HG02870 (cell line): ENCODE measurements around the gene SORCS1.
"Not testable (repeated sequence)": the region's sequence is repeated elsewhere in the genome, so short reads cannot be mapped to it uniquely, and the experiment has no call there.

Experiments
- ATAC-seq: cut with Tn5 transposase; IDR thresholded peaks from one replicate; pipeline ENCODE4 v1.9.1; 2021; ENCODE audit warnings: mild to moderate bottlenecking, moderate library complexity; ENCODE audit not compliant: unreplicated experiment

The SORCS1 gene

DNA sequence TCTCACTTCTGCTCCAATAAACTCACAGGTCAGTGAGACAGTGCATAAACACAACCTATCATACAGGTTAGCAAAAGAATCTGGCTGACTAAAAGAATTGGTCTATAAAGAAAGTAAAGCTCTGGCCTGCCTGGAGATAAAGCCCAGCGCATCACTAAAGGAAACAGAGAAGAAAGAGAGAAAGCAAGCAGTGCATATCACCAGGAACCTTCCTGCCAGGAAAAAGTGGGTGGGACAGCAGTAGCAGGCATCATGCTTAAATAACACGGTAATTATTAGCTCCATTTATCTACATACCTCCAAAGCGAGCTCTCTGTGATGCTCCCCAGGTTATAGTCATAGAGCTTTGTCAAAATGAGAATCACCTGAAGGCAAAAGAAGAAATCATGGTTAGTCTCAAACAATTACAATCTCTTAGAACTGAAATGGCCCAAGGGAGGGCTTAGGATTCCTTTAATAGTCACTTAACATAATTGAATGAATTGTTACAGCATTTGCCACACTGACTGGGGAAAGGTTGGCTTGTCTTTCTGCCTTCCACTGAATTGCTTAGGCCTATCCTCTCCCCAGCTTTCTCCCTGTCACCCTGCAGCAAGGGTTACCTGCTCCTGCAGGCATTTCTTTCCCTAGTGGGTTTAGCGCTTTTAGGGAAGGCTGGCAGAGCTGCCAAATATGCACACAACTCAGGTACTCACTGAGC is 208.1 kb downstream of the SORCS1 start:
- no peak for ATAC-seq

DNA sequence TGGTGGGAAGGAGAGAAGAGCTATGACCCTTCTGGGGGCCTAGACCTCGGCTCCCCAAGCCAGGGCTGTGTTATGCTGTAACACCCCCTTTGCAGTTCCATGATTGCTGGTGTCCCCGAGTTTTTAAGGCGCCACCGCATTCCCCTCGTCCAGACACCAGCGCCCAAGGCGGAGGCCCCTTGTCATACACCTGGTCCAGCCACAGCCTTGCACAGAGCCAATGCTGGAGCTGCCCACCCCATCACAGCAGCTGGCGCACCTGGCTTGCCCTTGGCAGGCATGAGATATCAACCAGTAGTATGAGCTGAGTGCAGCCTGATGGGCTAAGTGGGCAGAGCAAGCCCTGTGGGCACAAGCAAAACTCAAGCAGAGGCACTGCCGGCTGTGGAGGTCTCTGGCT is 209.4 kb downstream of the SORCS1 start:
- no peak for ATAC-seq

- no peak for ATAC-seq
Measured at GRCh38 chr10:106952033-106952432, 212.5 kb downstream of the SORCS1 start.

DNA sequence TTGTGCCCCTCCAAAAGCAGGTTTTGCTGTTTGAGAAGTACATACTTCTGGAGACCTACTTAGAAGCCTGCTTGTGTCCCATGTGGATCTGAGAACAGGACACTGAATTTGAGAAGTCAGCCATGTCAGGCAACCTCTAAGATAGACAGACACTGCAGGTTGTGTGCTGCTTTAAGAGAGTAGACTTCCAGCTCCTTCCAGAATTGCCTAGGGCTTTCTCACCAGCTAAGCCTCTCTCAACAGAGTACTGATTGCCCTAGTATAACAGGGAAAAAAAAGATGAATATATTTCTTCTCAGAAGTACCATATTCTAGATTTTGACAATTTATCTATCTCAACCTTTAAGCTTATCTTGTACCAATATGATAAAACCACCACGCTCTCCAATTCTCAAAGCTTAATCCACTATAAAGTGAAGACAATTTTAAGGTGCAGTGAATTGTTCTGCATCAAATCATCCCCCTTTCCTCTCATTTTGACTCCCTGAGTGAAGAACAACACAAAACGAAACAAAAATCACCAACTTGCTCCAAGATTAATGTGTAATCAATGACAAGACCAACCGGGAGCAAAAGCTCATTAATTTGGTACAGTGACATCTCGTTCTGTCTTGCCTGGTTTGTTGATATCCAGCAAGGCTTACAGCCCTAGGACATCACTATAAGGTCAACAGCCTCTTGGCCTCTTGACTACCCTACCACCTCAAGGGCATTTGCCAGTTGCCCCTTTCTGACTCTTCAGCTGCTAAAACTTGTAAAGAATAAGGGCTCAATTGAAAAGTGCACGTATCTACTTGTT is 214.6 kb downstream of the SORCS1 start:
- no peak for ATAC-seq

DNA sequence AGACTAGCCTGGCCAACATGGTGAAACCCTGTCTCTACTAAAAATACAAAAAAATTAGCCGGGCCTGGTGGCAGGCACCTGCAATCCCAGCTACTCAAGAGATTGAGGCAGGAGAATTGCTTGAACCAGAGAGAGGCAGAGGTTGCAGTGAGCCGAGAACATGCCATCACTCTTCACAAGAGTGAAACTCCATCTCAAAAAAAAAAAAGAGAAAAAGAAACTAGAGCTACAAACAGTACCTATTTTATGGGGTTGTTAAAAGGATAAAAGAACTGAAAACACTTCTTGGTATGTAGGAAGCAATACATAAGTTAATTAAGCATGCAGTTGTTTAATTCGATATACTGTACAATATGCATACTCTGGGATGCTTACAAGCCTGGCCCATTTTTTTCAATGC is 216.9 kb downstream of the SORCS1 start:
- peak; percentile 67 for ATAC-seq

GRCh38 chr10:106942035-106942662 is 222.4 kb downstream of the SORCS1 start:
- ATAC-seq, result no peak

DNA sequence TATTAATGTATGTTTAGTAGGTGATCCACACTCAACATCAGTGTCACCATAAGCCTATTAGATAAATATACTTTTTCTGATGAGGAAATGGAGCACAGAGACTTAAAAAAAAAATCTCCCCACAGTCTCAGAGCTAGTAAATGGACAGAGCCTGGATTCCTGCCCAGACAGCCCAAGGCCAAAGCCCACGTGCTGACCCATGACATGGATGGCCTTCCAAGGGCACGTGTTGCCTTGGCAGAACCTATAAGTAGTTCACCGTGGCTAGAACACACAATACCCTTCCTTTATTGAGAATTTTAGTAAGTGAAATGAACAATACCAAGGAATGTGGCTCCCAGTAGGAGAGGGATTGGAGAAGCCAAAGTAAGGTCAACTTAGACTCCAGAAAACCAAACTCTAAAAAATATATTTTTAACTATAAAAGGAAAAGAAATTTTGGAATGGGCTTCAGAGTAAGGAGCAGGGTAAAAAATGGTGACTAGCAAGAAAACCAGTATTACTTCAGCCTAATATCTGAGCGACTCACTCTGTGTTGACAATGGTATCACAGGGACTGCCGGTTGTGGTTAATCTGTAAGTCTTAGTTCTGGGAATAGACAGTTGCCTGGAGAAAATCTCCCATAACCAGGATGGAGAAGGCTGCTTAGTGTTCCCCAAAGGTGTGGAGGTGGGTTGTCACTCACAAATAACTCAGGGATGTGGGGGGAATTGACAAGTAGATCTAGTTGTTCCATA is 223.0 kb downstream of the SORCS1 start:
- no peak for ATAC-seq

GRCh38 chr10:106938513-106938912 is 226.0 kb downstream of the SORCS1 start:
- no peak for ATAC-seq

- peak; percentile 75 for ATAC-seq
Measured at GRCh38 chr10:106935978-106936451, 228.5 kb downstream of the SORCS1 start.

- no peak for ATAC-seq
Measured at GRCh38 chr10:106931853-106932249, 232.7 kb downstream of the SORCS1 start.

DNA sequence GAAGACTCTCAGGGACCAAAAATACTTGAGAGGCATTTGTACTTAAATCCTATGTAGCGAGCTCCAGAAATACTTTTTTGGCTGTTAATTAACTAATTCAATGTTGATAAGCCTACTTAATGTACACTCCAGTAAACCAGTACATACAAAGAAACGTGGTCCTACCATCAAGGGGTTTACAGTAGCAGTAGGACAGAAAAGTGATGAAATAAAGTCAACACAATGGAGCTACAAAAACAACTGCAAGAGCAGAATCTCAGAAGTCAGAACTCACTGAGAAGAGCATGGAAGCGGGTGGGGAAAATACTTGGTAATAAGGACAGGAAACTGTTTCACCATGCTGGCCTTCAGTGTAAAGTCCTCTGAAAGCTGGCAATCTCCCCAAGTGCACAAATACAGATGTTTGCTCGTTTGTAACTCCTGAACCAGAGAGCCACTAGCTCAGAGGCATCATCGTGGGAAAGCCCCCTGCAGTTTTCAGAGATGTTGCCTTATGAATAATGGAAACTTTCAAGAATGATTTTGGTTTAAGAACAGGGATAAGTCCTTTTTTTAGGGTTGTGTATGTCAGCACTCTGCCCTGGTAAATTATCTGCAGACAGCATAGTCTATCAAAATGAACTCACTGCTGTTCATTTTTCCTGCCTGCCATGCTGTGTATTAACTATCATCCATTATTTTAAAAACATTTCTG is 233.2 kb downstream of the SORCS1 start:
- ATAC-seq, result peak; percentile 71

- no peak for ATAC-seq
Measured at GRCh38 chr10:106930751-106931150, 233.8 kb downstream of the SORCS1 start.

DNA sequence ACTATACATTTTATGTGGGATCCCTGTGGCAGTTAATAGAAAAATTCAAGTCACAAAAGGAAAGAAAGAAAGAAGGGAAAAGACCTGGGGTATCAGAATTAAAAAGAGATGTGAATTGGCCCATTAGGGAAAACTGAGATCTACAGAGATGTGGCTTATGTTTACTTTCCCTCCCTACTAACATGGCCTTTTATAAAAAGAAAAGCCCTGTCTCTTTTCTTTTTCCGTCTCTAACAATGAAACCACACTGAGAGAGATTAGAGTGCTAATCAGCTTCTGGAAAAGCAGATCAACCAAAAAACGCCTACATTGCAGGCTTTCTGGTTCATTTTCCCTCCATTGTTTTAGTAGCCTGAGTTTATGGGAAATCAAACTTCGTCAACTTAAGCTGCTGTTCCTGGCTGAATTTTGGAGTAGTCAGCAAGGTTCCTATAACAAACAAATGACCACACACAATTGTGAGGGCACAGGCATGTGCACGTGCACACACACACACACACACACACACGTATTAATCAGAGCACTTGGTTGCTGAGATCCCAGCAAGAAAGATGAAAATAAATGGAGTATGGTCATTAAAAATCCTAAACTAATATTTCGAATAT is 235.1 kb downstream of the SORCS1 start:
- no peak for ATAC-seq

DNA sequence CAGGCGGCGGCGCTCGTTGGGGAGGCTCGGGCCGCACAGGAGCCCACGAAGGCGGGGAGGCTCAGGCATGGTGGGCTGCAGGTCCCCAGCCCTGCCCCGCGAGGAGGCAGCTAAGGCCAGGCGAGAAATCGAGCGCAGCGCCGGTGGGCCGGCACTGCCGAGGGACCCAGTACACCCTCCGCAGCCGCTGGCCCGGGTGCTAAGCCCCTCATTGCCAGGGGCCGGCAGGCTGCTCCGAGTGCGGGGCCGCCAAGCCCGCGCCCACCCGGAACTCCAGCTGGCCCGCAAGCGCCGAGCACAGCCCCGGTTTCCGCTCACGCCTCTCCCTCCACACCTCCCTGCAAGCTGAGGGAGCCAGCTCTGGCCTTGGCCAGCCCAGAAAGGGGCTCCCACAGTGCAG is 236.4 kb downstream of the SORCS1 start:
- not testable (repeated sequence) for ATAC-seq

- no peak for ATAC-seq
Measured at GRCh38 chr10:106925191-106925590, 239.3 kb downstream of the SORCS1 start.

GRCh38 chr10:106920538-106920937 is 244.0 kb downstream of the SORCS1 start:
- ATAC-seq, result no peak

GRCh38 chr10:106919871-106920282 is 244.6 kb downstream of the SORCS1 start:
- ATAC-seq, result peak; percentile 92

DNA sequence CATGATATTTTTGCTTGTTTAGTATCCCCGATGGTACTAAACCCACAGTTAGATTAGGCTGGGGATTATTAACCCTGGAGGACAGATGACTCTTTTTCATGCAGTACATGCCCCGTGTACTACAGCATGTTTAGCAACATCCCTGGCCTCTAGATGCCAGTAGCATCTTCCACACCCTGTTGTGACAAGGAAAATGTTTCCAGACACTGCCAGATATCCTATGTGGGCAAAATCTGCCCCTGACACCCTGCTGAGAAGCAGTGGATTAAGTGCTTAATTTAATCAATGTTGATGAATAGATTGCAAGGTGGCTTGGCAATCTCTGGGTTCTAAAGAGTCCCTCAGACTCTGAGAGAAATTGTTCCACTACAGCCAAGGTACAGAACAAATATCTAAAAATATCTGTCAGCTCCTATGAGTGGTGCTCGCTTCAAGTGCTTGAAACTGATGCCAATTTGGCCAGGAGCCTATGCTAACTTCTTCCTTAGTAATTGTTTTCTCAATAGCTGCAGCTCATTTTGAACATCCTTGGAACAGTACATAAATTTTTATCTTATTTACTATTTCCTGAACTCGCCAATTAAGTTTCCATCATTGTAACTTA is 247.0 kb downstream of the SORCS1 start:
- ATAC-seq, result no peak

DNA sequence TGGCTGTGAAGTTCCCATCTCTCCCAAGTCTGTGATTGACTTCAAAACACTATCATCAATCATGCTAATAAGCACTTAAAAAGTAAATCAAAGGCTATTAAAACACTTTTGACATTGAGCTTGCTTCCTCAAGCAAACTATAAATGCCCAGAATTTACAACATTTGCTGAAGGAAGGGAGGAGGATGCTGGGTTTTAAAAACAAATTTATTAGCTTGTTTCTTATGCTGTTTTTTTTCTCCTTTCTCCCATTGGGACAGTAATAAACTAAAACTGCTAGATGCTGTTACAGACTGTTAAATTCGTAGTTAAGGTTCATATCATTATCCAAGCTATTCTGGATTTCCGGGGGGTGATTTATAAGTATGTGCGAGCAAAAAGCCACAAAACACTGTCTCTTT is 250.5 kb downstream of the SORCS1 start:
- ATAC-seq, result no peak

- ATAC-seq, result no peak
Measured at GRCh38 chr10:106913348-106913747, 251.2 kb downstream of the SORCS1 start.
